NCI-H146 treated with DMSO at 0.1 percent for 48 hours (cell line): ENCODE results near the gene GAN.

Experiments used
- DNase-seq: peaks from one replicate; lab custom pipeline; 2025; ENCODE audit not compliant: unreplicated experiment; lab: John Stamatoyannopoulos, UW

The GAN gene, protein sequence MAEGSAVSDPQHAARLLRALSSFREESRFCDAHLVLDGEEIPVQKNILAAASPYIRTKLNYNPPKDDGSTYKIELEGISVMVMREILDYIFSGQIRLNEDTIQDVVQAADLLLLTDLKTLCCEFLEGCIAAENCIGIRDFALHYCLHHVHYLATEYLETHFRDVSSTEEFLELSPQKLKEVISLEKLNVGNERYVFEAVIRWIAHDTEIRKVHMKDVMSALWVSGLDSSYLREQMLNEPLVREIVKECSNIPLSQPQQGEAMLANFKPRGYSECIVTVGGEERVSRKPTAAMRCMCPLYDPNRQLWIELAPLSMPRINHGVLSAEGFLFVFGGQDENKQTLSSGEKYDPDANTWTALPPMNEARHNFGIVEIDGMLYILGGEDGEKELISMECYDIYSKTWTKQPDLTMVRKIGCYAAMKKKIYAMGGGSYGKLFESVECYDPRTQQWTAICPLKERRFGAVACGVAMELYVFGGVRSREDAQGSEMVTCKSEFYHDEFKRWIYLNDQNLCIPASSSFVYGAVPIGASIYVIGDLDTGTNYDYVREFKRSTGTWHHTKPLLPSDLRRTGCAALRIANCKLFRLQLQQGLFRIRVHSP

DNA sequence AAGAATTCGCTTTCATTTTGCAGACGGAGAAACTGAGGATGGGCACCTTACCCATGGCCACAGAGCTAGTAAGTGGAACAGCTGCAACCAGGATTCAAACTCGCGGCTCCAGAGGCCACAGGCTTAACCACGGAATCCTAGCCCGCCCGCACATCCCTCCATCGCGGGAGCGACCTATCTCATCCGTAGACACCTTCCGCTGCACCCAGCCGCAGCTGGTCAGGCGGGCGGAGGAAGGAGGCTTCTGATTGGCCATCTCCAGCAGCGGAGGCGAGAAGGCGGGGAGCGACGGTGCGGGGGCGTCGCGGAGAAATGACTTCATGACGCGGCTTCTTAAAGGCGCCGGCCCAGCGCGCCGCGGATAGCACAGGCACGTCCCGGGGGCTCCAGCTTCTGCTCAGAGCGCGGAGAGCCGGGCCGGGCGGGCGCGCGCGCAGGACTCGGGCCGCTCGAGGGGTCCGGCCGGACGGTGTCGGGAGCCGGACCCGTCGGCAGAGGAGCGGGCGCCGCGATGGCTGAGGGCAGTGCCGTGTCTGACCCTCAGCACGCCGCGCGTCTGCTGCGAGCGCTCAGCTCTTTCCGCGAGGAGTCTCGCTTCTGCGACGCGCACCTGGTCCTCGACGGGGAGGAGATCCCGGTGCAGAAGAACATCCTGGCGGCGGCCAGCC, at the start of gene GAN:
Gene GAN, plus strand, starts transcription at position 360 of the 668 bp plus-strand sequence. Its CDS starts 152 bp downstream, at position 512.
- peak; percentile 87 for DNase-seq

DNA sequence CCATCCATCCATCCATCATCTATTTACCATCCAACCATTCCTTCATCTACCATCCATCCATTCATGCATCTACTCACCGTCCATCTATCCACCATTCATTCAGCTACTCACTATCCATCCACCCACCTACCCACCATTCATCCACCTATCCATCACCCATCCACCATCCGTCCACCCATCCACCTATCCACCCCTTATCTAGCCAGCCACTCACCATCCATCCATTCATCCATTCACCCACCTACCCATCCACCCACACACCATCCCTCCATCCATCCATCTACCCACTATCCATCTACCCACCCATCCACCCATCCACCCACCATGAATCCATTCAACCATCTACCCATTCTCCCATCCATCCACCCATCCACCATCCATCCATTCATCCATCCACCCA, 49.7 kb upstream of the GAN start:
- no peak for DNase-seq

DNA sequence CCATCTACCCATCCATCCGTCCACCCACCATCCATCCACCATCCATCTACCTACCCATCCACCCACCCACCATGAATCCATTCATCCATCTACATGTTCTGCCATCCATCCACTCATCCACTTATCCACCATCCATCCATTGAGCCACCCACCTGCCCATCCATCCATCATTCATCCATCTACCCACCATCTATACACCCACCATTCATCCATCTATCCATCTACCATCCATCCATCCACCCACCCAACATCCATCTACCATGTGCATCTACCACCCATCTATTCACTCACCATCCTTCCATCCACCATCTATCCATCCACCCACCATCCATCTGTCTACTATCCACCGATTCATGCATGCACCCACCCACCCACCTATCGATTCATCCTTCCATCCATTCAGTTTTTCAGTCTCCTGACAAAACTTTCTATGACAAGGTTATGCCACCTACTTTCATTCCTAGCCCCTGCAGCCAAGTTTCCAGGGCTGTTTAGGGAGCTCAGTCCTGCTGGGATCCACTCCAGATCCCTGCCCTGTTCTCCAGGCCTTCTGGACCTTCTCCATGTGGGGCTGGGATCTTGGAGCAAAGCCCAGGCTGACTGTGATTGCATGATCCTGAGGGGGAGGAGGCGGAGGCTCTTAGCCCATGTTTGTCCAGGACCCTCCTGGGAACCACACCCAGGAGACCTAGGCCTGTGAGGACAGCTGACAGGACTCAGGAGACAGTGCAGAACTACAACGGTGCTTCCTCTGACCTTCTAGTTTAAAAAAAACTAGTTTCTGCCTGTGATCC, 48.9 kb upstream of the GAN start:
- no peak for DNase-seq

DNA sequence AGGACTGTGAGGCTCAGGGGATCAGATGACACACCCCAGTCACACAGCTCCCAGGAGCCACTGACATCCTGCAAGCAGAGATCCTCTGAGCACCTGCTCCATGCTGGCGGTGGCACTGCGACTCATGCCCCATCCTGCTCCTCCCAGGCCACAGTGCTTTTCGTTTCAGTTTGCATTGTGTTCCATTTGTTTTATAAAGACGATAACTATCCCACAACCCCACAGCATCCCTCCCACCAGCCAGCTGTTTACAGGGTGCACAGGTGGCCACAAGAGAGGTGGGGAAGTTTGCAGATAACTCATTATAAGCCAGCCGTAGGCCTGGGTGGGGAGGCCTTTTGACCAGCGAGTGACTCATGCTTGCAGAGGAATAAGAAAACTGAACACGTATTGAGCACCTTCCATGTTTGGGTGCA, 48.1 kb upstream of the GAN start:
- peak; percentile 5 for DNase-seq

DNA sequence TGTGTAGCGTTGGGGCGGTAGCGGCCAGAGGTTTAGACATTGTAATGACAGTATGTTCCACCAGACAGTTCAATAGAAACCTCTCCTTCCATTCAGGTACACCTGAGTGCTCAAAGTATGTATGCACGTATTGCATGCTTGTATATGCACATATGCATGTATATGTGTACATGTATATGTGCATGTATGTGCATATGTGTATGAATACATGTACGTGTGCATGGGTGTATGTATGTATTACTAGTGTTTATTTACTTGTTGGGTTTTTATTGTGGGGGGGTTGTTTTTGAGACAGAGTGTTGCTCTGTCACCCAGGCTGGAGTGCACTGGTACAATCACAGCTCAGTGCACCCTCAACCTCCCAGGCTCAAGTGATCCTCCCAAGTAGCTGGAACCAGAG, 46.3 kb upstream of the GAN start:
- DNase-seq, result no peak

DNA sequence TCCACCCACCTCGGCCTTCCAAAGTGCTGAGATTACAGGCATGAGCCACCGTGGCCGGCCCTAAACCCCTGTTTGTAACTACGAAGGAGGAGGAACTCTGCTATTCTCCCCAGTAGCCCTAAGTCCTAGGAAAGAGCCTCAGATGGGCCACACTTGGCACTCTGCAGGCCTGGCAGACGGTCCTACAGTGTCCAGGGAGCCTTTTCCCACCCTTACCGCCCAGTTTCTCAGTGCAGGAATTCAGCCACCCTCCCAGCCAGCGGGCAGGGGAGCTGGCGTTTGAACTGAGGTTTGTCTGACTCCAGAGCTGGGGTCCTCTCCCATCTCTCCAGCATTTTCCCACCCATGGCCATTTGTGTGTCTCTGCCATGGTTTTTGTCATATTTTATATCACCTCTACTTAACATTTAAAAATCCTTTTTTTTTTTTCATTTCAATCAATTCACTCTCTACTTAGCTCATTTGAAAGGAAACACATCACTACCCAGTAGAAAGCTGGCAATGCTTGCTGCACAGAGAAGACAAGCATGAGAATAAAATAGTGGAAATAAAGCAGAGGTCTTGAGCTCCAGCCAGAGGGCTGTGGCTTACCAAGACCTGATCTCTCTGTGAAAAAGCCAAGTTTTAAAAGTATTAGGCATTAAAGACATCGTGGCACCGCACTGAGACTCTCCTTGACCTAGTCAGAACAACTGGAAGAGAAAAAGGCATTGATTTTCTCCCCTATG, 41.4 kb upstream of the GAN start:
- DNase-seq, result no peak

DNA sequence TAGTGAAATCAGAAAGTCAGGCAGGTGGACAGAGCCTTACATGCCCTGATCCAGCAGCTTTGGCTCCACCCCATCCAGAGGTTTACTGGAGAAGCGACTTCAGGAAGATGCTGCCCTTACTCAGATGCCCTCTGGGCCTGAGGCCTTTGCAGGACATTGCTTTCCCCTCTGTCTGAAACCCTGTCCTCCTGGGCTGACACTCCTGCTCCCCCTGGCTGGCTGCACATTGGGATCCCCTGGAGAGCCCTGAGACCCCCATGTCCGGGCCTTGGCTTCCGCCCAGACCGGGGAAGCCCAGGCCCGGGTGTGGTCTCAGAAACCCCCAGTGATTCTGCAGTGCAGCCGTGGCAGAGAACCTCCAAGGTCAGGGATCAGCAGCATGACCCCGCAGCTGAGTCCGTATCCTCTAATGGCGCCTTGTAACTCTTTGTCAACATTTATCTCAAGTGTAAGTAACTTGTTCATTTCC, 39.7 kb upstream of the GAN start:
- DNase-seq, result no peak

DNA sequence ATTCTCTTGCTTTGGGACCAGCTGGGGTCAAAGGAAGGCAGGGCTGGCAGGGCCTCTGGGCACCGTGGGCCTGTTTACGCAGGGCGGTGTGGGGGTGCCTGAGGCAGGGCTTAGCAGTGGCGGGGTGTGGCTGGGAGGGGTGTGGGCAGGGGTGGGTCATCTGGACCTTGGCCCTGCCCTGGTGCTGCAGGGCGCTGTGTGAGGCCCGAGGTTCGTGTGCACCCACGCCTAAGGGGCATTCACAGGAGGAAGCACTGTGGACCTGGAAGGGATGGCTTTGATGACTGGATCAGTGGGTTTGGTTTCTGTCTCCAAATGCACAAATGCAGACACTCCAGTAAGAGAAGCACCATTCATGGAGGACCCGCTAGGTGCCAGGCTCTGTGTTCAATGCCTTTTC, 39.0 kb upstream of the GAN start:
- no peak for DNase-seq

DNA sequence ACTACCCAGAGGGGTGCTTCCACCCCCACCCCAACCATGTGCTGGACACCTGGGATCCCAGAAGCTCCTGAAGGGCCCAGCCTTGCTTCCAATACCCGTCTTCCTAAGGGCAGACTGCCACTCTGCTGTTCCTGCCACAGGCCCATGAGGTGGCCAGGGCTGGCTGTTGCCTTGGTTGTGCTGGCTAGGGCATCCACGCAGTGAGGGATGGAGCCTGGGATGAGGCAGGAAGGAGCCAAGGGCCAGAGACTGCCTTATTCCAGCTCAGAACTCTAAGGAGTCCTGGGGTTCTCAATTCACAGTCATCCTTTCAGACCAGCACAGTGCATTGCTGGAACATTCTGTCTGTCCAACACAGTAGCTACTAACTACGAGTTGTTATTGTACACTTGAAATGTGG, 38.4 kb upstream of the GAN start:
- no peak for DNase-seq

DNA sequence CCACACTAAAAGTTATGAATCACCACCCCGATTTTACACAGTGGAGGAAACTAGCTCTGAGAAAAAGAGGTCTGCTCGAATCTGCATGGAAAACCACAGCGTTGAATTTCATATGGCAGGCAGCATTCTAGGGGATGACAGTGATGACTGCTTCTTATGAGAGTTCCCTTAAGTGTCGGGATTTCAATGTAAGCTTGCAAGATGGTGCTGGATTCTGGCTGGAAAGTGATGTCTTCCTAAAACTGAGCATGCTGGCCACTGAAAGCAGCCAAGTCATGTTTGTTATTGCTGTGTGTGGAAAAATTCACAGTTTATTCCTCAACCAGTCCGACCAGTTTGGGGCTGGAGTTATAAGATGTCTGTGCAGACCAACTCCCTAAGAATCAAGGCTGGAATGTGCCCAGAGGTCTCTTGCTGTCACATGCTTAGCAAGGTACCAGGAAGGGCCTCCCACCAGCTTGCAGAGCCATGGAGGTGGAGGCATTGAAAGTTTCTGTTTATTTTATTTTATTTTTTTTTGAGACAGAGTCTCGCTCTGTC, 37.2 kb upstream of the GAN start:
- no peak for DNase-seq

DNA sequence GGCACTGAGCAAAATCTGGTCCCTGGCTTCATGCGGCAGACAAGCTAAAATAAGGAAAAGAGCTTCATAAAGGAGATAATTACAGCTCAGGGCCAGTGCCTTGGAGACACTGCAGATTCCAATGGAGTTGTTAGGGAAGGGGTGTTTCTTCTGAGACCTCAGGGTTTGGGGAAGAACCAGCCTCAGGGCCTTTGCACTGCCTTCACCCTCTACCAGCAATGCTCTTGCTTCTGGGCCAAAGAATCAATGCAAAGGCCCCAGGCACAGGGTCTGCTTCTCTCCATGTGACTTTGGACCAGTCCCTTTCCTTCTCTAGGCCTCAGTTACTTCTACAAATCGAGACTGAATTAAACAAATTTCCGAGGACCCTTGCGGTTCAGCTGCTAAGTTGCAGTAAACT, 36.2 kb upstream of the GAN start:
- DNase-seq, result no peak

DNA sequence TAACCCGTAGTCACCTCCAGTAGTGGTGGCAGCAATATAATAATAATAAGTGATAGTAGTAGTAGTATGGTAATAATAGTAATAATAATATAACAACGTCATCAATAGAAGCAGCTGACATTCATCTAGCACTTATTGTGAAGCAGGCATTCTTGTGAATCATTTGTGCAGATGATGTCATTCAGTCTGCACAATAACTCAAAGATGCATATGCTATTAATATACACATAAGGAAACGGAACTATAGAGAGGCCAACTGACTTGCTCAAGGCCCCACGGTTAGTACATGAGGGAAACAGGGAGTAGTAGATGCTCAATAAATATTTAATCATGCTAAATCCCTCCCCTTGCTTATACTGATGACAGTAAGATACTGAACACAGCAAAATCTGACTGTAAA, 35.4 kb upstream of the GAN start:
- DNase-seq, result no peak

DNA sequence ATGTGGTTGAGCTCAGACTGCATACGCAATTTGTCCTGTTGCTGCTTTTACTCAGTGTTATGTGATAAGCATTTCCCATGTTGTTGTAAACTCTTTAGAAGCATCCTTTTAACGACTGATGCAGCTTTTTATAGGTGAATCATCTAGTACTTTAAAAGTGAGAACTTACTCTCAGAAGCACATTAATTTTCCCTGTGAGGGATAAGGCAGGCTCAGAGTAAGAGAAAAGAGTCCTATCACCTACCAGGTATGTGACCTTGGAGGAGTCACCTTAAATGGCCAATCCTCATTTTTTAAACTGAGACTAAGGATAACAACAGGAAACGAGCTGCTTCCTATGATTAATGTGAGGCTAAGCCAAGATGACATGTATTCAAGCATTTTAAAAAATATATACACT, 34.4 kb upstream of the GAN start:
- DNase-seq, result no peak

DNA sequence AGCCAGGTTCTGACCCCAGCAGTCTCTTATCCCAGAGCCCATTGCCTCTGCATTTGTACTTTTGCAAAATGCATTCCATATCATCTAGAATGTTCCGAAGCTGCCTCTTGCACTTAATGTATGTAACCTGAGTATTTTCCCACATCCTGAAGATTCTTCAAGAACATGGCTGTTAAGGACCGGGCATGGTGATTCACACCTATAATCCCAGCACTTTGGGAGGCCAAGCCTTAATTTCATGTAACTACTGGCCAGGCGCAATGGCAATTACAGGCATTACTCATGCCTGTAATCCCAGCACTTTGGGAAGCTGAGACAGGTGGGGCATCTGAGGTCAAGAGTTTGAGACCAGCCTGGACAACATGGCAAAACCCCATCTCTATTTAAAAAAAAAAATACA, 31.7 kb upstream of the GAN start:
- DNase-seq, result no peak

DNA sequence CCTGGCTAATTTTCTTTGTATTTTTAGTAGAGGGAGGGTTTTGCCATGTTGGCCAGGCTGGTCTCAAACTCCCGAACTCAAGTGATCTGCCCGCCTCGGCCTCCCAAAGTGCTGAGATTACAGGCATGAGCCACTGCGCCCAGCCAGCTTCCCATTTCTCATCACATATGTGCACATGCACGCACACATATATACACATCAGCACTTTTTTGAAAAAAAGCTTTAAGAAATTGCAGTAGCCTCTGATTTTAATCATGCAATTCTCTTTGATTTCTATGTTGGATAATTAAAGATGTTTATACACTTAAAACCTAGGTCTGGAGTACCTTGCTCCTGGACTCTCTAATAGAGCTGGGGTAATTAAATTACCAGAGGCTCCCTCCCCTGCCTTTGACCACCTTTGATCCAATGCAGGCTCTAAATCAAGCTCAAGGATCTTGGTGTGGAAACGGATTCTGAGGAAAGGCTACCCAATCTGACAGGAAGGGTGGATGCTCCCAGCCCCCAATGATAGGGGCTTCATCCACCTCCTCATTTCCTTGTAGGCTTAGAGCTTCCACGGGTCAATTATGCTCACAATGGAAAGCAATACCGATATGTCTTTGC, 29.7 kb upstream of the GAN start:
- DNase-seq, result no peak

DNA sequence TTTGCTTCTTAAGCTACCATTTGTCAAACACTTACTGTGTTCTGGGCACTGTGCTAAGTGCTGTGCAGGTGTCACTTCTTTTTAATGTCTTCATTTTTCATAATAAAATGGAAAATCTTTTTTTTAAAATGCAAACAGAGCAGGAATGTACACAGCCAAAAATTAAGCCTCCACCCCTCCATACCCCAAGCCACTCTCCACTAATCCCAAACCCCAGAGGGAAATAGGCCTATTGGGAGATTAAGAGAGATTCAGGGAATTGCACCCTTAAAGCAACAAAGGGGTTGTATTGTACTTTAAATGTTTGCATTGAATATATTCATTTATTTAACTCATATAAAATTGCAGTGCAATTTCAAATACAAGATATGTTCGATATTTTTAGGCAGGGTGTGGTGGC, 28.6 kb upstream of the GAN start:
- DNase-seq, result no peak

DNA sequence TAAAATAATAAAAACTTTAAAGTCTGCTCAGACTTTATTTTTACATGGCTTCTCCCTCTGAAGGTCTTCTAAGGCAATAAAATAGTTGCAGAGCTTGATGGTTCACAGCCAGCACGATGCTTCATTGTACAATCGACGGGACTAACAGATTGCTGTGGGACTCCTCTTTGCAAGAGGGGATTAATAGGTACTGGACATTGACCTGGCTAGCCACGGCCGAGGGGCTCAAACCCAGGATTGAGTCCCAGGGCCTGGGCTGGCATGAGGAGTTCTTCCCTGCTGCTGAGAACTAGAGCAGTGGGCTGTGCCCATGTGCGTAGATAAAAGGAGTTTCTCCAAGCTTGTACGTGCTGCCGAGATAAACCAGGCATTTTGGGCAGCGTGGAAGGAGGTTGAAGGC, 23.6 kb upstream of the GAN start:
- no peak for DNase-seq

DNA sequence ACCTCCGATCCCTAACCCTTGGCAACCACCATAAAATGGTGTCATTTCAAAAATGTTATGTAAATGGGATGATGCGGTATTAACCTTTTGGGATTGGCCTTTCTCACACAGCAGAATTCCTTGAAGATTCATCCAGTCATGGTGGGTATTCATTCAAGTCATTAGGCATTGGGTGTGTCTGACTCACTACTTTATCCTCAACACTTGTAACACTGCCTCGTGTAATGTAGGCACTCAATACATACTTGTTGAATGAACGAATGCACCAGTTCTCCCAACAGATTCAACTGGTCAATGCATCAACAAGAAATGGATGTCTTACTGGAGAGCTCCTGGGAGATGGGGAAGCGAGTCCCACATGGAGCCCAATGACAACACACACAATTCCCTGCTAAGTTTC, 21.8 kb upstream of the GAN start:
- DNase-seq, result no peak

DNA sequence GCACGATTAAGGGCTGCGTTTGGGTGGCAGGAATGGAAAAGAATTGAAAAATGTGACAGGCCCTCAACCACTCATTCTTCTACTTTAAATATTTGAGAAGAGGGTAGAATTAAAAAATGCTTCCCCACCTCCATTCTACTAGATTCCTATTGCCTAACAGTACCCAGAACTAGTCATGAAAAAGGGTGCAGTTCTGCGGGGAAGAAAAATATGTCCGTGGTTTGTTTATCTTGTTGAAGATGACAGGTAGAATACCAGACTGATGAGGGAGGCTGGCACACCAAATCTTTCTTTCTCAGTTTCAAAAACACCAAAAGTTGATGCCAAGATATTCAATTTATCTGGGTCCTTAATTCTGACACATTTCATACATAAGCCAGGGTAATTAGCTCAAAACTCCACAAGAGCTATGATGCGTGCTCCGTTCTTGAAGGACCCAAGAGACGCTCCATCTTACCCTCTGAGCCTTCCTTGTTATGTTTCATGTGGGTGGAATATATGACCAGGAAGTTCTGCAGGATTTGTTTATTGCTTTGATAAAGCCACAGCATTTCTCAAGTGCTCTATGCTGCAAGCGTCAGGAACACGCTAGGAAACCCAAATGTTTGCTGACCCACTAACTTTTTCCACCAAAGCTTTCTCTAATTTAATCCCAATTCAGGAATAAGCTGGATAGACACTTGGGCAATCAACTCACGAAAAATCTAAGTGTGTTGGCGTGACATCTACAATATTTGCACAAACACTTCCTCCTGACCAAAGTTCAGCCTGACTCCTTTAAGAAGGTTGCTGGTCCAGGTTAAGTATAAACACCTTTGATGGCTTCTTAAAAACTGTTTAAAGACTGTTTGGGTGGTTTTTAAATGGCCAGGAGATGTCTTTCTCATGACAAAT, 20.6 kb upstream of the GAN start:
- DNase-seq, result no peak
